ENCODE measurements around the gene C5orf15.

Gene C5orf15

GRCh38 chr5:133933169-133933509, 35.3 kb downstream of the C5orf15 start:
- H3K27me3 ChIP-seq (replicated peaks; ENCODE audit: control insufficient read depth, insufficient read depth, low read length): no peaks in the 10 kb centered on the region
- TF ChIP-seq CTCF (IDR thresholded peaks at IDR 0.05; ENCODE audit: insufficient read depth, low read length, poor library complexity, severe bottlenecking): no peak
- DNase-seq (ENCODE audit: extremely low read depth, insufficient read length): peak; percentile 37
- H3K36me3 ChIP-seq (ENCODE audit: control insufficient read depth, insufficient read depth, low read length): no peaks in the 10 kb centered on the region
- no peak overlapping the region for H3K4me3 ChIP-seq (replicated peaks; ENCODE audit: low read depth, low read length)

DNA sequence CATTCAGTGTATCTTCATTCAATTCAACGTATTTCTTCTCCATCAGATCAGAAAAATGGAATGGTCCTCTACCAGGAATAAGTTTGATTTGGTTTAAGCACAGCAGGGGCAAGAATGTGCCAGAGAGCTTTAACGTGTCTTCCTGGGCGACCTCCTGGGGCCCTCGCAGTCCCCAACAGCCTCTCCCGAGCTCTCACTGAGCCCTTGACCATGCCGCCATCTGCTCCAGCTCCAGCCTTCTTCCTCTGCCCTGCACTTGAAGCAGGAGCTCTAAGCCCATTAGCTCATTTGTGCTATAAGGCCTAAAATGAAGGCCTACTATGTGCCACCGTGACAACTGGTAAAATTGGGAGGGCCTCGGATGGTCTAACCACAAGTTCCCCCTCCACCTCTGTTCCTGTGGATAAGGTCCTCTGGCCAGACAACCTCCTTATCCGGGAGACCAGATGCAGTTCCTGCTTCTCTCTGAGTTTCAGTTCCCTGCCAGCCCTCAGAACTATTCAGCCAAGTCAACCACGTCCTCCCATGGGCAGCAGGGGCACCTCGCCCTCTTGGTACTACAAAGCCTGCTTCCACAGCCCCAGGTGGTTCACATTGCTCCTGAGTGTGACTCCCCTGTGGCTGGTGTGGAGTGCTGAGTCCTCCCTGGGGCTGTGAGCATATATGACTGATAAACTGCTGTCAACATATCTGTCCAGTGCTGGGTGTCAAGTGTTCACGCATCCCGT, 35.8 kb downstream of the C5orf15 start:
- Histone ChIP-seq H3K27me3 (replicated peaks; ENCODE audit: control insufficient read depth, insufficient read depth, low read length) (no peaks in the 10 kb centered on the region), H3K4me3 (replicated peaks; ENCODE audit: low read depth, low read length) (no peak overlapping the region), H3K36me3 (ENCODE audit: control insufficient read depth, insufficient read depth, low read length) (no peaks in the 10 kb centered on the region)
- peak; percentile 56 for DNase-seq (ENCODE audit: extremely low read depth, insufficient read length)
- no peak for TF ChIP-seq CTCF (IDR thresholded peaks at IDR 0.05; ENCODE audit: insufficient read depth, low read length, poor library complexity, severe bottlenecking)

DNA sequence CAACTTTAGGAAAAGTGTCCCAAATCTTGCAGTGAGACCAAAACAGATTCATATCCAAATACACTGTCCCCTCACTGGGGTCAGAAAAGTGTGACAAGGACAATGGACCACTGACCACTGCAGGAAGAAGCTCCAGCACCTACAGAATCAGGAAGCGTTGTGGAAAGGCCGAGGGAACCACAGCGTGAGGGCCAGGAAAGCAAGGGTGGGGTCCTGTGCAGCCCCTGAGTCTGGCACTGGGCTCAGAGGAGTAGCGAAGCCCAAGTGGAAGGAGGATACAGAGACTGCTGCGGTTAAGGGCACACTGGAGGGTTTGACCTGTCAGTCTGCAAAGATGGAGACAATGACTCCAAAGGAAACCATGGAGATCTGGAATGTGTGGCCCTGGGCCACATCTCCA, 36.9 kb downstream of the C5orf15 start:
- no peak for TF ChIP-seq CTCF (IDR thresholded peaks at IDR 0.05; ENCODE audit: insufficient read depth, low read length, poor library complexity, severe bottlenecking)
- DNase-seq (ENCODE audit: extremely low read depth, insufficient read length): no peak
- Histone ChIP-seq H3K27me3 (replicated peaks; ENCODE audit: control insufficient read depth, insufficient read depth, low read length) (no peaks in the 10 kb centered on the region), H3K4me3 (replicated peaks; ENCODE audit: low read depth, low read length) (no peak overlapping the region), H3K36me3 (ENCODE audit: control insufficient read depth, insufficient read depth, low read length) (no peaks in the 10 kb centered on the region)

- no peak for DNase-seq (ENCODE audit: extremely low read depth, insufficient read length)
- no peak for TF ChIP-seq CTCF (IDR thresholded peaks at IDR 0.05; ENCODE audit: insufficient read depth, low read length, poor library complexity, severe bottlenecking)
- Histone ChIP-seq H3K36me3 (ENCODE audit: control insufficient read depth, insufficient read depth, low read length) (no peaks in the 10 kb centered on the region), H3K4me3 (replicated peaks; ENCODE audit: low read depth, low read length) (peak overlapping the region; percentile 39), H3K27me3 (replicated peaks; ENCODE audit: control insufficient read depth, insufficient read depth, low read length) (no peaks in the 10 kb centered on the region)
Observed at GRCh38 chr5:133930813-133931090, 37.7 kb downstream of the C5orf15 start.

GRCh38 chr5:133930061-133930812, 38.2 kb downstream of the C5orf15 start:
- Histone ChIP-seq H3K27me3 (replicated peaks; ENCODE audit: control insufficient read depth, insufficient read depth, low read length) (no peaks in the 10 kb centered on the region), H3K4me3 (replicated peaks; ENCODE audit: low read depth, low read length) (peak overlapping the region; percentile 39), H3K36me3 (ENCODE audit: control insufficient read depth, insufficient read depth, low read length) (no peaks in the 10 kb centered on the region)
- TF ChIP-seq CTCF (IDR thresholded peaks at IDR 0.05; ENCODE audit: insufficient read depth, low read length, poor library complexity, severe bottlenecking): no peak
- DNase-seq (ENCODE audit: extremely low read depth, insufficient read length): peak; percentile 52
